GM12874 (cell line): ENCODE measurements around the gene TTI1.

Experiments
- TF ChIP-seq, protein P1 (sequence below): IDR thresholded peaks from 2 replicates; pipeline ENCODE4 v1.5.1; 2011; ENCODE audit warnings: low read depth, mild to moderate bottlenecking, control low read depth, low read length, moderate library complexity; ENCODE audit not compliant: insufficient read depth

TTI1 gene

DNA sequence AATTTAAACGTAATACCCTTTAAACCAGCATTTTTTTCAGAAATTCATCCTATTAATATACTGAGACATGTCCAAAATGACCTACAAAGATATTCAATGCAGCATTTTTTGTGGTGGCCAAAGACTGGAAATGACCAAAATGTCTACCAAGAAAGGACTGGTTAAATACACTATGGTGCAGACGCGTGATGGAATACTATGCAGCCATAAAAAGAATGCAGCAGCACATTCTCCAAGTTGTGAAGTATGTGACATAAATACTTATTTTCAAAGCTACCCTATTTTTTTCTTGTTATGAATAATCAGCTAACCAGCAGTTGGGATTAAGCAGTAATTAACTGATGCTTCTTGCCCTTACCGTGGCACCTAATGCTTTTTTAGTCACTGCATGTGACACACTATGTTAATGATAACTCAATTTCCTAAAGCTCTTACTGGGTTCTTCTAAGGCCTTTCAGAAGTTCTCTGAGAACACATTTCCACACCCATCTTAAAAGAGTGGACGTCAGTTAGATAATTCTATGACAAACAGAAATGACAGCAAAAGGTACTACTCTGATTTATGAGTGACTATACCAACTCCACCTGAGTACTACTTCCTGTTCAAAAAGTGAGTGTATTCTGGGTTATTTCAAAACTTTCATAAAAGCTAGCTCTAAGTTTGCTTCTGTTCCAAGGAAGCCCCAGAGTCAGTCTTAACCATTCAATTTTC lies 24.9 kb downstream of the TTI1 start:
- TF ChIP-seq, protein P1, sequence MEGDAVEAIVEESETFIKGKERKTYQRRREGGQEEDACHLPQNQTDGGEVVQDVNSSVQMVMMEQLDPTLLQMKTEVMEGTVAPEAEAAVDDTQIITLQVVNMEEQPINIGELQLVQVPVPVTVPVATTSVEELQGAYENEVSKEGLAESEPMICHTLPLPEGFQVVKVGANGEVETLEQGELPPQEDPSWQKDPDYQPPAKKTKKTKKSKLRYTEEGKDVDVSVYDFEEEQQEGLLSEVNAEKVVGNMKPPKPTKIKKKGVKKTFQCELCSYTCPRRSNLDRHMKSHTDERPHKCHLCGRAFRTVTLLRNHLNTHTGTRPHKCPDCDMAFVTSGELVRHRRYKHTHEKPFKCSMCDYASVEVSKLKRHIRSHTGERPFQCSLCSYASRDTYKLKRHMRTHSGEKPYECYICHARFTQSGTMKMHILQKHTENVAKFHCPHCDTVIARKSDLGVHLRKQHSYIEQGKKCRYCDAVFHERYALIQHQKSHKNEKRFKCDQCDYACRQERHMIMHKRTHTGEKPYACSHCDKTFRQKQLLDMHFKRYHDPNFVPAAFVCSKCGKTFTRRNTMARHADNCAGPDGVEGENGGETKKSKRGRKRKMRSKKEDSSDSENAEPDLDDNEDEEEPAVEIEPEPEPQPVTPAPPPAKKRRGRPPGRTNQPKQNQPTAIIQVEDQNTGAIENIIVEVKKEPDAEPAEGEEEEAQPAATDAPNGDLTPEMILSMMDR = no peak

DNA sequence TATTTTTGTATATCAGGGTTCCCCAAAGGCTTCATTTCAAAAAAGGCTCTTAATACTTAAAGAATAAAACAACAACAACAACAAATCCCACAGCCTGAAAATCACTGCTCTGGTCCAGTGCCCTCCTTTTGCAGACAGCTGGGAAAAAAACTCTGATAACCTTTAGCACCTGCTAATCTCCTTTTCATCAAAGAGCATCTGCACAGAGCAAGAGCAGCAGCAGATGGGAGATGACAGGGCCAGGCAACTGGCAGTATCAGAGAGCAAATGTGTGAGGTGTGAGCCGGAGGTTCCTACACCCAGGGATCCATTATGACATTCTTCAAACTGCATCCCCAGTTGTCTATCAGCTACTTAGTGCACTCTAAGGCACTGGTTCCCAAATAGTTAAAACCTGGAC lies 25.7 kb downstream of the TTI1 start:
- TF ChIP-seq, protein P1 = no peak

DNA sequence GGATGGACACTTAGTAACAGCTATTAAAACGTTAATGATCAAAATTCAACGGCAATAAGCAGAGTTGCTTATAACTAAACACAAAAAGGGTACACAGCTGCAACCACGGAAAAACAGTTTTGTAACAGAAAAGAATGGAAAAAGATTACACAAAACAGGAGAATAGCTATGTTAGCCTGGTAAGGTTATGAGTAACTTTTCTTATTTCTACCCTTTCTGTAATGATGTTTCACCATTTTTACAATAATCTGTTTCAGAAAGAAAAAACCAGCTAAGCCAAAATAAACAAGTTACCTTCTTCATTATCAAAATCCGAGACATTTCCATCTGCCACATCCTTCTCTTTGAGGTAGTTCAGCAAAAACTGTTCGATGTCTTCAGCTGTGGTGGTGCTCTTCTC lies 27.4 kb downstream of the TTI1 start:
- TF ChIP-seq, protein P1 = no peak

DNA sequence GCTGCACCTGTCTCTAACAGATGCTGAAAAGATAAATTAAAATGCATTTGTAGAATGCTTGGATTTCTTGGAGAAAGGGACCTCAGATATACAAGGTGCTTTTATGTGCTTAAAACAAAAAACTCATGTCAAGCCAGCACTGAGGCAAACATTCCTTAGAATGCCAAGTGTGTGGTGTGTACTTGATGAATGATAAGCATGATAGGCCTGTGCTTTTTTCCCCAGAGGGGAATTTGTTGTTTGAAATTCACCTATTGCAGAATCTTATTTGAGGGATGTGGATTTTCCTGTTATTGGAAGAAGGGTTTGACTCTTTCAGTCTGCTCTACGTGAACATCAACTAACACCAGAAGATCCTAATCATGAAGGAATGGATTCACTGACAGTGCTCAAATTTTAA lies 28.8 kb downstream of the TTI1 start:
- TF ChIP-seq, protein P1 = no peak

DNA sequence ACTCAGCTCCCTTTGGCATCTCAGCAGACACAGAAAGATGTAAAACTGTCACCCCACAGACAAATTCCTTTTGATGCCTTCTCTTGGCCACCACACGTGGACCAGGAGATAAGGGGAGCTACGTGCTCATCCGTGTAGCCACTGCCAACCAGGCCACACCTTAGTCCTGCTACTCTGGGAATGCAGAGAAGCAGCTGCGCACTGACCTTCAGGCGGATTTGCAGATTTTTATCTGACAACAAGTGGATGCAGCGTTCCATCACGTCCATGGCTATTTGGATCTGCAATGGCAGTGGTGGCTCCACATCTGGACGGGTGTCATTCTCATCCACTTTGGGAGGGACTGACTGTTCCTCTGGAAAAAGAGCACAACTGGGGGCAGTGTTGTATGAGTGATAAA lies 30.8 kb downstream of the TTI1 start:
- TF ChIP-seq, protein P1 = no peak

DNA sequence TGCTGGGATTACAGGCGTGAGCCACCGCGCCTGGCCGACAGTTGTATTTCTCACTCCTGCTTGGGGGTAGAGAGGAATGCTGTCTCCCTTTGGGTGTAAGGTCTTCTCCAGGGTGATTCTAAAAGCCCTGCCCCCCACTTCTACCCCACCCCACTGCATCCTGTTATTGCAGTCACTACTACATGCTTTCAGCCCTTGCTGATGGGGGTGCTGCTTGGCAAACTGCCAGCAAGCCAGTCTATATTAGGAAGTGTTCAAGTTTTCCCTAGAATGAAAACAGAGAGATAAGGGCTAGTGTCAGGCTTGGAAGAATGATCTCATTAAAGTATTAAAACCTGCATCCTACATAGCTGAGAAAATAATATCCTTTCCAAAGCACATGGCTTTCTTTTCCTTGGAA lies 31.3 kb downstream of the TTI1 start:
- TF ChIP-seq, protein P1 = no peak

DNA sequence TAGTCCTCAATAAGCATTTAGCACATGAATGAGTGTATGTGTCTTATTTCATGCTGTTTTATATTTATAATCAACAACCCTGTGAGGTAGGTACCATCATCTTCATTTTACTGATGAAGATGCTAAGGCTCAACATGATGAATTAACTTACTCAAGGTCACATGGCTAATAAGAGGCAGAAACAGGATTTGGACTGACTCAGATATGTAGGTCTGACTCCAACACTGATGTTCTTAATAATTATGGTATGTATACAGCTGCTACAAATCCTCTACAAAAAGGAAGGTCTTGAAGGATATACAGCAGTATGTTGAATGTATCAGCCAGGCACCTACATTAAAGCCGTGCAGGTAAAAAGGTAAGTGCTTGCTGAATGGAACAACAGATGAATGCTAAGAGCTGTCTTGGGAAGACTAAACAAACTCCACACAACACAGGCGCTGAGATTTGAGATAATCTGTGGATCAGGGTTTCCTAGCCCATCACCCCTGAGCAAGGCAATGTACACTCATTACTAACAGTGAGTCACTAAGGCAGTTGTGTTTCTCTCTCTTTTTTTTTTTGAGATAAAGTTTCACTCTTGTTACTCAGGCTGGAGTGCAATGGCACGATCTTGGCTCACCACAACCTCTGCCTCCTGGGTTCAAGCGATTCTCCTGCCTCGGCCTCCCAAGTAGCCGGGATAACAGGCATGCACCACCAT lies 31.9 kb downstream of the TTI1 start:
- TF ChIP-seq, protein P1 = no peak
